ENCODE measurements around the gene LAMB2. TPM values are rescaled to one million over a fixed set of nuclear protein-coding genes. Genes with fewer than 3 reads are reported as not detected.

Gene LAMB2
- total and polyA plus RNA-seq, 10 of the 15 experiments (the other 5 are each of a cell fraction or from before 2014, with no cell fraction given): 0.13 to 3.2 (median 0.64) TPM; not detected in 3

GRCh38 chr3:49171775-49172500 lies 39.1 kb upstream of the LAMB2 start:
- in situ Hi-C loops (cut with MboI) (no loop called here), intact Hi-C loops (cut with micrococcal nuclease; ENCODE audit: unreplicated experiment) (loop anchor here (1.0 kb wide), 1 partner anchor 277 kb away; no protein-coding TSS in a partner anchor)
- Histone ChIP-seq H3K9ac (ENCODE audit: control insufficient read depth, insufficient read depth, low read length) (peak overlapping the region; percentile 52; the same call in 1 of the 2 replicates), H3K4me3 (no peak overlapping the region; the same call in 1 of the 2 replicates), H3K79me2 (ENCODE audit: control insufficient read depth, insufficient read depth, low read length) (no peaks in the 10 kb centered on the region), H3K27me3 (replicated peaks in 1 of 2; ENCODE audit: control insufficient read depth in 2 of 2, insufficient read depth in 2 of 2, low read length in 1 of 2) (no peaks in the 10 kb centered on the region), H3K36me3 (ENCODE audit: control insufficient read depth in 2 of 2, insufficient read depth in 2 of 2, low read length in 1 of 2) (no peaks in the 10 kb centered on the region), H3K4me1 (ENCODE audit: control insufficient read depth, insufficient read depth, low read length) (no peaks in the 10 kb centered on the region), H2AFZ (ENCODE audit: control insufficient read depth, low read depth, low read length) (peak overlapping the region; percentile 92), H3K27ac (ENCODE audit: control insufficient read depth, insufficient read depth) (no peak overlapping the region), H3K9me3 (replicated peaks; ENCODE audit: control insufficient read depth, insufficient read depth, low read length) (no peaks in the 10 kb centered on the region; the same call in 2 of the 3 replicates), H3K4me2 (ENCODE audit: control insufficient read depth, insufficient read depth) (peak overlapping the region; percentile 95), H4K20me1 (ENCODE audit: control insufficient read depth, insufficient read depth) (no peaks in the 10 kb centered on the region)
- TF ChIP-seq RAD21 (IDR thresholded peaks at IDR 0.05; ENCODE audit: insufficient read depth, low read depth, low read length): no peak
- TF ChIP-seq RCOR1 (conservative IDR thresholded peaks at IDR 0.05; ENCODE audit: low read depth, low read length): no peak
- no peak for TF ChIP-seq ZNF274 (IDR thresholded peaks at IDR 0.05; ENCODE audit: insufficient read depth, insufficient read length)
- TF ChIP-seq HDAC2 (IDR thresholded peaks at IDR 0.05): no peak
- DNase-seq (ENCODE audit: low read depth, low spot score) (no peak), ATAC-seq (no peak), FAIRE-seq (no peak)
- ChIA-PET SMC1A (ENCODE audit: uncharacterized antibody, unreplicated experiment) (interaction anchor here (0.8 to 1.1 kb wide), 2 partner anchors 280 to 282 kb away, joined by 4 to 5 read pairs; no protein-coding TSS in a partner anchor), RAD21 (ENCODE audit: unreplicated experiment) (interaction anchor here (0.9 to 1.9 kb wide), 5 partner anchors 165 to 282 kb away, joined by 3 to 8 read pairs (median 3); partner anchors contain the start of genes USP4 and WDR6), CTCF (interaction anchor here (1.5 to 5.9 kb wide), 6 partner anchors 9 to 368 kb away, joined by 4 to 59 read pairs (median 14); partner anchors contain the start of gene USP4), POLR2A (interaction anchor here (2.1 kb wide), 1 partner anchor 277 kb away, joined by 6 read pairs; no protein-coding TSS in a partner anchor)
- BruUV-seq (replicated peaks): no TSS peak
- 52% methylated on average over 7 of the region's 7 CpGs for WGBS (ENCODE audit: insufficient coverage, insufficient replicate concordance, low lambda C conversion rate, missing lambda C conversion rate)
